ENCODE results near the gene EIF2S3B.

The EIF2S3B gene

DNA sequence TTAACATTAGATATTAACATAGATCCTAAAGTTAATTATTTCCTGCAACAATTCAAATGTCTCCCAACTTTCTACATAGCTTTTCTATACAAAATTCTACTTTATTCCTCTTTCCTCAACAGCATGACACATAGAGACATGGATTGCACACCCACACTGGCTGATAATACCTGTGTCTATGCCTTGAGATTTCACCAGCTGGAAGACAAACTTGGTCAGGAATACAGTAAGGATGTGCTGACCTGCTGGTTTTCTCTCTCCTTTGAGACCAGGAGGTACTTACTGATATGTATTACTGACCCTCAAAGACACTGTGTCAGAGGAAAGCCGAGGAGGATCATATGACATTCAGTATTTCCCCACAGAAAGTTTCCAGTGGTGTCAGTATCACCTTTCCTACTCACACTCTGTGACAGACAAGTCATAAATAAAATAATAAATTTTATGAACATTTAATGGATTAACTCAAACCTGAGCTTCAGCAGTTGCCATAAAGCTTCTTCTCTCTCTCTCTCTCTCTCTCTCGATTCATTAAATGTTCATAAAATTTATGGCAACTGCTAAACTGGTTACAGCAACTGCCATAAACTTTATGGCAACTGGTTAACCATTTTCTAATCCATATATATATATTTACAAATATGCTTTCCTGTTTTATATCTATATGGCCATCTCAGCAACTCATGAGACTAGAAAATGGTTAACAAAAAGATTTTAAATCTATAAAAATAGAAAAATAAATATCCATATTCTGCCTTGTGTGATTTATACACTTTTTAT lies 22.7 kb downstream of the EIF2S3B start:
- no peak for DNase-seq
- Mint-ChIP-seq H3K9me3 (peaks cover 12% of the 10 kb centered on the region), H3K36me3 (ENCODE audit: low read depth) (no peaks in the 10 kb centered on the region), H3K4me3 (no peak overlapping the region), H3K27me3 (no peaks in the 10 kb centered on the region), H3K4me1 (peaks cover 15% of the 10 kb centered on the region), H3K27ac (peak overlapping the region; percentile 3)
- no peak for ATAC-seq

DNA sequence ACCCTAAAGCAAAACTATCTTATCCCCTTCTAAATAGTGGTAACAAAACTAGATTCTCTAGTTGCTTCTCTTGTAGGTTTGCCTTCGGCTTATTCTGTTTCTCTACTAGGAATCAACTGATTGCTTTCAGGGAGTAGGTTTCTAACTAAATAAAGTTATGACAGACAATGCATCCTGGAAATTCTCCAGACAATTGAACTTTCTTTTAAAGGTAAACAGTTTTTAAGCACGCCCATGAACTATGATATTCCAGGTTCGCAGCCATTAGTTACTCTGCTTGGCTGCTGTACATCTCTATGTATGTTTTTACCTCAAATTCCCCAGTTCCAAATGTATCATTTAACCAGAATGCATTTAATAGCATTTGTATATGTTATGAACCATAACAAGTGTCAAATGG lies 23.9 kb downstream of the EIF2S3B start:
- H3K9me3 Mint-ChIP-seq, result peaks cover 14% of the 10 kb centered on the region
- ATAC-seq (no peak), DNase-seq (no peak)
- no peaks in the 10 kb centered on the region for H3K27me3 Mint-ChIP-seq
- no peaks in the 10 kb centered on the region for H3K36me3 Mint-ChIP-seq (ENCODE audit: low read depth)
- no peak overlapping the region for H3K4me3 Mint-ChIP-seq
- peaks cover 15% of the 10 kb centered on the region for H3K4me1 Mint-ChIP-seq
- no peak overlapping the region for H3K27ac Mint-ChIP-seq

DNA sequence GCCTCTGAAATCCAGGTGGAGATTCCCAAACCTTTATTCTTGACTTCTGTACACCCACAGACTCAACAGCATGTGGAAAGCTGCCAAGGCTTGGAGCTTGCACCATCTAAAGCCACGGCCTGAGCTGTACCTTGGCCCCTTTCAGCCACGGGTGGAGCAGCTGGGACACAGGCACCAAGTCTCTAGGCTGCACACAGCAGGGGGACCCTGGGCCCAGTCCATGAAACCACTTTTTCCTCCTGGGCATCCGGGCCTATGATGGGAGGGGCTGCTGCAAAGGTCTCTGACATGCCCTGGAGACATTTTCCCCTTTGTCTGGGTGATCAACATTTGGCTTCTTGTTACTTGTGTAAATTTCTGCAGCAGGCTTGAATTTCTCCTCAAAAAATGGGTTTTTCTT lies 32.0 kb downstream of the EIF2S3B start:
- ATAC-seq, result no peak
- no peak overlapping the region for H3K27ac Mint-ChIP-seq
- H3K4me1 Mint-ChIP-seq, result peaks cover 38% of the 10 kb centered on the region
- H3K4me3 Mint-ChIP-seq, result no peak overlapping the region
- H3K36me3 Mint-ChIP-seq (ENCODE audit: low read depth), result peaks cover 11% of the 10 kb centered on the region
- H3K27me3 Mint-ChIP-seq, result no peaks in the 10 kb centered on the region
- peaks cover 41% of the 10 kb centered on the region for H3K9me3 Mint-ChIP-seq
- DNase-seq, result no peak

DNA sequence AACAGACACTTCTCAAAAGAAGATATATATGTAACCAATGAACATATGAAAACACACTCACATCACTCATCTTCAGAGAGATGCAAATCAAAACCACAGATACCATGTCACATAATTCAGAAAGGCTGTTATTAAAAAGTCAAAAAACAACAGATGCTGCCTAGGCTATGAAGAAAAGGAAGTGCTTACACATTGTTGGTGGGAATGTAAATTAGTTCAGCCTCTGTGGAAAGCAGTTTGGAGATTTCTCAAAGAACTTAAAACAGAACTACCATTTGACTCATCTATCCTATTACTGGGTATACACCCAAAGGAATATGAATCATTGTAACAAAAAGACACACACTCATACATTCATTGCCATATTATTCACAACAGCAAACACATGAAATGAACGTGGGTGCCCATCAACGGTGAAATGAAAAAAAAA lies 35.1 kb downstream of the EIF2S3B start:
- peak overlapping the region; percentile 96 for H3K27ac Mint-ChIP-seq

DNA sequence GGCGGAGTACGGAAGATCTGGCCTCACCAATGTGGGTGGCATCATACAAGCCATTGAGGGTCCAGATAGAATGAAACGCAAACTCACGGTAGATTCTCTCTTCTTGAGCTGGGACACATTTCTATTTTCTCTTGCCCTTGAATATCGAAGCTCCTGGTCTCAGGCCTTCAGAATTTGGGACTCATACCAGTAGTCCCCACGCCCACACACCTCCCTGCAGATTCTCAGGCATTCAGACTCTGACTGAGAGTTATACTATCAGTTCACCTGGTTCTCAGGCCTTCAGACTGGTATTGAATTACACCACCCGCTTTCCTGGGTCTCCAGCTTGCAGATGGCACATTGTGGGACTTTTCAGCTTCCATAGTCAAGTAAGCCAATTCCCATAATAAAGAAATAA lies 37.8 kb downstream of the EIF2S3B start:
- Mint-ChIP-seq H3K36me3 (ENCODE audit: low read depth) (peaks cover 6% of the 10 kb centered on the region), H3K9me3 (peaks cover 24% of the 10 kb centered on the region), H3K4me3 (no peak overlapping the region), H3K27ac (no peak overlapping the region), H3K27me3 (no peaks in the 10 kb centered on the region), H3K4me1 (peaks cover 54% of the 10 kb centered on the region)
- ATAC-seq (no peak), DNase-seq (no peak)

More for the DNA sequence above, 35.1 kb downstream of the EIF2S3B start:
- Mint-ChIP-seq H3K4me1 (peaks cover 57% of the 10 kb centered on the region), H3K27me3 (no peaks in the 10 kb centered on the region), H3K9me3 (peaks cover 32% of the 10 kb centered on the region), H3K4me3 (peak overlapping the region; percentile 61), H3K36me3 (ENCODE audit: low read depth) (peaks cover 11% of the 10 kb centered on the region)
- ATAC-seq (peak; percentile 97), DNase-seq (no peak)

DNA sequence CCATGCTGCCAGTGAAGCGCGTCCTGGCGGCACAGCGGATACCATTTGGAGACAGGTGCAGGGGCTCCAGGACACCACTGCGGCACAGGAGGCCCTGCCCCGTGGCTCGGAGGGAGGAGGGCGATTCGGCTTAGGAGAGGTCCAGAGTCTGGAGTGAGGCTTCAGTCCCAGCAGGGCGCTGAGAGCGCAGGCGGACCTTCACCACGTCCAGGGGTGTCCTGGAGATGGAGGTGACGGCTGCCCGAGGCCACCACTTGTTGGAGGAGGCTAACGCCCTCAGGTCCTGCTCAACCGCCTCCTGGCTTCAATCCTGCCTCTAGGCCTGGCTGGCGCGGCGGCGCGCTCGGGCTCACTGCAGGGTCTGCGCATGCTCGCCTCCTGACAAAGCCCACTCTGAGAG lies 45.7 kb downstream of the EIF2S3B start:
- H3K27me3 Mint-ChIP-seq, result no peaks in the 10 kb centered on the region
- H3K27ac Mint-ChIP-seq, result no peak overlapping the region
- DNase-seq, result no peak

DNA sequence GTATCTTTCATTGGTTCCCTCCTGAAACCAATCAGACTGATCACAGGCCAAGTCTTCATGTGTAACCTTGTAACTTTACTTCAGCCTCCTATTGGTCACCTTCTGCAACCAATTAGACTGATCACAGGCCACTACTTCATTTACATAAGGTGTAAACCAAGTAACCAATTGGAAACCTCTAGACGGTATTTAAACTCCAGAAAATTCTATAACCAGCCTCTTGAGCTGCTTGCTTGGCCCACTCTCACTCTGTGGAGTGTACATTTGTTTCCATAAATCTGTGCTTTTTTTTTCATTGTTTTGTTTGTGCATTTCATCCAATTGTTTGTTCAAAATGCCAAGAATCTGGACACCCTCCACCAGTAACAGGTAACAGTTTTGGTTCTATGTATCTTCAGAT lies 47.5 kb downstream of the EIF2S3B start:
- Mint-ChIP-seq H3K4me1 (peaks cover 51% of the 10 kb centered on the region), H3K4me3 (peak overlapping the region; percentile 89), H3K36me3 (ENCODE audit: low read depth) (peaks cover 44% of the 10 kb centered on the region), H3K27ac (peak overlapping the region; percentile 99), H3K27me3 (no peaks in the 10 kb centered on the region), H3K9me3 (peaks cover 7% of the 10 kb centered on the region)
- ATAC-seq, result peak; percentile 75
- DNase-seq, result no peak

More for the DNA sequence above, 45.7 kb downstream of the EIF2S3B start:
- H3K4me1 Mint-ChIP-seq, result peaks cover 39% of the 10 kb centered on the region
- no peak overlapping the region for H3K4me3 Mint-ChIP-seq
- peaks cover 27% of the 10 kb centered on the region for H3K36me3 Mint-ChIP-seq (ENCODE audit: low read depth)
- peaks cover 7% of the 10 kb centered on the region for H3K9me3 Mint-ChIP-seq
- no peak for ATAC-seq

DNA sequence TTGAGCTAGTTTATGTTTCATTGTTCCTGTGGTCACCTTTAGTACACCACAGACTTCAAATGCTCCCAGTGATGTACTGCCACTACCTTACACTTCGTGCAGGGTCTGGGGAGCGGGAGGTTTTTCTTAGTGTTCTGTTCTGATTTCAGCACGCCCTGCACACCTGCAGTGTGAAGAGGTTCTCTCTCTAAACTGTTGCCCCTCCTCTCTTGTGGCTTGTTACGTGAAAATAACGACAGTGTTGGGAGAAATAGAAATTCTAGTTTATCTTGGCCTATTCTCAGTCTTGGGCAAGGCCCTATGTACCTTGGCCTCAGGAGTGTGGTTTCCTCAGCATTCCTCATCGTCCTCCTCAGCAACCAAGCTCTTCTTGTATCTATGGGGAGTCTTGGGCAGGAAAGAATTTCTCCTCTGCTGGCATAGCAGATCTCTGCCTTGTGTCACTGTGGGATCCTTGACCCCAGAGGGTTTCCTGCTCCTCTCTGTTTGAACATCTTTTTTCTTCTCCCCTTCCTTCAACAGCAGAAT lies 48.6 kb downstream of the EIF2S3B start:
- H3K9me3 Mint-ChIP-seq, result peaks cover 7% of the 10 kb centered on the region
- peaks cover 59% of the 10 kb centered on the region for H3K4me1 Mint-ChIP-seq
- H3K36me3 Mint-ChIP-seq (ENCODE audit: low read depth), result peaks cover 53% of the 10 kb centered on the region
- DNase-seq, result no peak
- ATAC-seq, result peak; percentile 41
- H3K4me3 Mint-ChIP-seq, result peak overlapping the region; percentile 89
- H3K27ac Mint-ChIP-seq, result peak overlapping the region; percentile 99
- H3K27me3 Mint-ChIP-seq, result no peaks in the 10 kb centered on the region

DNA sequence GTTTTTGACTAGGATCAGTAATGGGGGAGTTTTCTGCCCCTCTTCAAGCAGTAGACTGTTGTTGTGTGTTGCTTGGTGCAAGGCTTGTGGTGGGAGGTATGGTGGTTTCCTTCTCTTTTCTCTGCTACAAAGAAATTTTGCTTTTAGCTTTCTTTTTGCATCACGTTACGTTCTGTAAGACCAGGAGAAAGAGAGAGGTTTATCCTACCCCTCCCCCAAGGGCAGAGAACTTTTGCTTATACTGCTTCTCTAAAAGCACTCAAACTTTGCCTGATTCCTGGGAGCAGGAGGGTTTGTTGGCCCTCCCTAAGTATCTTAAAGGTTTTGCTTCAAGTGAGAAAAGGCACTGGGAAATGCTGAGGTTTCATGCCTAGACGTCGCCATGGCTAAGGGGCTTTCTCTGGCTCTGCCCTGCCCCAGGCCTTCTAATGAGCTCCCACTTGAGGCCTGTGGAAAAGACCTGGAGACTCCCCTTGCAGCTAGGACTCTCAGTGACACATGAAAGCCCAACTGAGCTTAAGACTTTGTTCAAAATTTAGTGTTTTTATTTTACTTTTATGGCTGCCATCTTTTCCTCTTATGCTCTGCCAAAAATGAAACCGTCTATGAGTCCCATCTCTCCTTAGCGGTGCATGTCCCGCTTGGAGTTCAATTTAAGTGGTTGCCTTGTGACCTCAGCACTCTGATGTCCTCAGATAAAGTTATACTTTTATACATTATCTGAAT lies 49.2 kb downstream of the EIF2S3B start:
- no peaks in the 10 kb centered on the region for H3K27me3 Mint-ChIP-seq
- DNase-seq (no peak), ATAC-seq (peak; percentile 20)
- peak overlapping the region; percentile 89 for H3K4me3 Mint-ChIP-seq
- peaks cover 7% of the 10 kb centered on the region for H3K9me3 Mint-ChIP-seq
- peaks cover 58% of the 10 kb centered on the region for H3K36me3 Mint-ChIP-seq (ENCODE audit: low read depth)
- peak overlapping the region; percentile 99 for H3K27ac Mint-ChIP-seq
- H3K4me1 Mint-ChIP-seq, result peaks cover 63% of the 10 kb centered on the region

DNA sequence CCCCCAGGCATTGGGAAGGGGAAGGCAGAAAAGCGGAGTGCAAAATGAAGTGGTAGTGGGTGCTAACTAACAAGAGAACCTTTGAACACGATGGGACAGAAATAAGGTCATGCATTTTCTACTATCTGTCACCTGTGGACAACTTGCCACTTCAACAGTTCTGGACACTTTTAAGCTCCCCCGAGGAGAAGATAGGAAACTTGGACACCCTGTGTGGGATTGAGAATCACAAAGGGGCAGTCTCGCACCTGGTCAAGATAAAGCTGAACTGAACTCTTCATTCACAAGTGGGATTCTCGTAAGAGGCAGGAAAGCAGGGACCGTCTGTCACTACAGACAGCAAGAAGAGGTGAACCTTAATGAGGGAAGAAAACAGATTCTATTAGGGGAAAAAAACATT lies 51.6 kb downstream of the EIF2S3B start:
- H3K9me3 Mint-ChIP-seq, result peaks cover 7% of the 10 kb centered on the region

DNA sequence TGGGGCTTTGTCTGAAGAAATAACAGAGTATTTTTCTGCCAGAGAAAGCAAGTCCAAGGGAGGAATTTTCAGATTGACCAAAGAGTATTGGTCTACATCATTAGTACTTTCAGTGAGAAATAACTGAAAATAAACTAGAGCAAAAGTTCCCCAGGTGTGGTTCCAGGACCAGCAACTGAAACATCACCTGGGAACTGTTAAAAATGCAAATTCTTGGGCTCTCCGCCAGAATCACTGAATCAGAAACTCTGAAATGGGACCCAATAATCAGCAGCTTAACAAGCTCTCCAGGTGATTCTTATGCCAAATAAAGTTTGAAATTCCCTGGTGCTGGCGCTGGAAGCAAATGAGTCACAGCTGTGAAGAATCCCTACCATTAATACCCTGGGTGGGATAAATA lies 52.1 kb downstream of the EIF2S3B start:
- ATAC-seq (no peak), DNase-seq (no peak)
- Mint-ChIP-seq H3K9me3 (peaks cover 7% of the 10 kb centered on the region), H3K36me3 (ENCODE audit: low read depth) (peaks cover 71% of the 10 kb centered on the region), H3K27ac (peak overlapping the region; percentile 96), H3K27me3 (no peaks in the 10 kb centered on the region), H3K4me3 (peak overlapping the region; percentile 84), H3K4me1 (peaks cover 78% of the 10 kb centered on the region)

More for the DNA sequence above, 51.6 kb downstream of the EIF2S3B start:
- DNase-seq (no peak), ATAC-seq (no peak)
- H3K4me3 Mint-ChIP-seq, result peak overlapping the region; percentile 84
- H3K27ac Mint-ChIP-seq, result peak overlapping the region; percentile 96
- peaks cover 66% of the 10 kb centered on the region for H3K36me3 Mint-ChIP-seq (ENCODE audit: low read depth)
- no peaks in the 10 kb centered on the region for H3K27me3 Mint-ChIP-seq
- H3K4me1 Mint-ChIP-seq, result peaks cover 78% of the 10 kb centered on the region
